Breast epithelium (tissue), 4 donors: ENCODE data around the gene SNAPC3. TPM values are rescaled to one million over a fixed set of nuclear protein-coding genes. Genes with fewer than 3 reads are reported as not detected.

Source experiments
- DNase-seq, 2 donors: peaks; one replicate each; pipeline ENCODE4 v3.0.0-alpha.2; 2019; ENCODE audit warnings: low spot score in 2 of 2
- H3K27ac ChIP-seq, 2 donors: fragments of 200-600 bp; sonication (generic) in 1 of 2; one replicate each; pipeline ENCODE4 v1.5.1; 2016 to 2019; ENCODE audit warnings: mild to moderate bottlenecking in 1 of 2
- H3K27me3 ChIP-seq, 2 donors: fragments of 200-600 bp; sonication (generic) in 1 of 2; one replicate each; pipeline versions ENCODE4 v1.5.1 to v1.6.0; 2017 to 2019; ENCODE audit warnings: control low read depth in 1 of 2, mild to moderate bottlenecking in 1 of 2
- H3K36me3 ChIP-seq: fragments of 200-600 bp; one replicate; pipeline ENCODE4 v1.5.1; 2019
- H3K4me1 ChIP-seq, 2 donors: fragments of 200-600 bp; sonication (generic); one replicate each; pipeline ENCODE4 v1.5.1; 2016 to 2019; ENCODE audit warnings: control low read depth in 1 of 2
- H3K4me3 ChIP-seq, 3 donors: fragments of 200-600 bp; sonication (generic); 1 replicate in 2 of 3; 2 replicates in 1 of 3; pipeline ENCODE4 v1.5.1; 2016 to 2019; ENCODE audit warnings: mild to moderate bottlenecking in 3 of 3, moderate library complexity in 2 of 3
- H3K9me3 ChIP-seq, 2 donors: fragments of 200-600 bp; sonication (generic) in 1 of 2; one replicate each; pipeline ENCODE4 v1.5.1; 2016 to 2019; ENCODE audit warnings: control low read depth in 1 of 2
- CTCF ChIP-seq, 3 donors: fragments of 450-650 bp; IDR thresholded peaks; one replicate each; pipeline ENCODE4 v1.5.1; 2016 to 2017; ENCODE audit warnings: antibody characterized with exemption in 3 of 3, mild to moderate bottlenecking in 3 of 3, moderate library complexity in 3 of 3
- POLR2A ChIP-seq: fragments of 450-650 bp; IDR thresholded peaks from one replicate; pipeline ENCODE4 v1.6.1; 2016; ENCODE audit warnings: antibody characterized with exemption, mild to moderate bottlenecking, moderate library complexity
- POLR2AphosphoS5 ChIP-seq, 3 donors: sonication (generic); formaldehyde crosslinking; IDR thresholded peaks; one replicate each; pipeline ENCODE4 v1.6.1; 2017; ENCODE audit warnings: antibody characterized with exemption in 3 of 3
- intact Hi-C: fragments of 100-400 bp; cut with DNase I; formaldehyde crosslinking; loops from one replicate; pipeline ENCODE4 v1.15.1; 2023; ENCODE audit warnings: low total_unique reads
- total RNA-seq, 3 donors: library from RNA; depleted of rRNA; stranded (reverse); fragments of >200 nt; gene quantifications; one replicate each; pipeline ENCODE4 v1.1.0, GENCODE V29; 2016

The SNAPC3 gene
- total RNA-seq, 3 donors from 2014 or later: 28.3 to 38.1 (median 33.4) TPM

- intact Hi-C loops: no loop called here
- TF ChIP-seq POLR2A (no peak), CTCF (IDR thresholded peaks at IDR 0.05) (peak in 2 of 3 donors; percentile 44 to 45), POLR2AphosphoS5 (IDR thresholded peaks at IDR 0.05) (peak; percentile 67 to 91 (median 71))
- H3K27me3 ChIP-seq: no peaks in the 10 kb centered on the region
These were observed 88.3 kb downstream of the SNAPC3 start, which contains the start of gene PSIP1 for GRCh38 chr9:15510789-15511575. Gene PSIP1, minus strand, starts transcription at chr9:15510970. Its CDS starts 782 bp downstream, at chr9:15510188.

More at GRCh38 chr9:15510789-15511575, 88.3 kb downstream of the SNAPC3 start, which contains the start of gene PSIP1:
- peak; percentile 45 to 62 for DNase-seq
- Histone ChIP-seq H3K4me3 (peak within 1 kb of the TSS; percentile 83 to 99 (median 98)), H3K9me3 (no peaks in the 10 kb centered on the region), H3K27ac (peak within 1 kb of the TSS; percentile 84 to 94), H3K4me1 (no peaks in the 10 kb centered on the region), H3K36me3 (no peaks in the 10 kb centered on the region)

Other genes starting within 250 kb of the SNAPC3 start
- 10 to 100 TPM in 2 of 3 donors, 1 to 10 TPM in 1; 6.2 to 14.8 (median 14.4) TPM for gene TTC39B, start 115.7 kb upstream of the SNAPC3 start, total RNA-seq
- gene PSIP1, start 88.1 kb downstream of the SNAPC3 start, total RNA-seq: 10 to 100 TPM; 28.0 to 39.1 (median 39.0) TPM
- gene CCDC171, start 130.2 kb downstream of the SNAPC3 start, total RNA-seq: 1 to 10 TPM; 4.8 to 8.8 (median 5.6) TPM